Small intestine (tissue), 7 donors: Measurements from ENCODE around the gene SIN3A. TPM values are rescaled to one million over a fixed set of nuclear protein-coding genes. Genes with fewer than 3 reads are reported as not detected.
"Not testable (repeated sequence)": the region's sequence is repeated elsewhere in the genome, so short reads cannot be mapped to it uniquely, and the experiment has no call there.

Experiments used
- DNase-seq, 2 donors: peaks; one replicate each; pipeline versions ENCODE4 v3.0.0 to v3.0.0-alpha.2; 2013
- FAIRE-seq: peaks from 2 replicates; lab custom pipeline; 2012; peaks lifted over from hg19 to GRCh38; lab: Jason Lieb, UNC
- H3K27ac ChIP-seq, 3 donors: one replicate each; pipeline ENCODE4 v1.5.1; 2013; ENCODE audit warnings: low read length in 2 of 3, mild to moderate bottlenecking in 2 of 3, control low read depth in 1 of 3, inconsistent platforms in 1 of 3, low read depth in 1 of 3, moderate library complexity in 1 of 3
- H3K27me3 ChIP-seq, 3 donors: one replicate each; pipeline ENCODE4 v1.6.1; 2013; ENCODE audit warnings: low read length in 3 of 3, inconsistent platforms in 1 of 3; ENCODE audit not compliant: control insufficient read depth in 3 of 3, insufficient read depth in 3 of 3
- H3K36me3 ChIP-seq, 3 donors: one replicate each; pipeline ENCODE4 v1.6.1; 2013; ENCODE audit warnings: low read length in 3 of 3, inconsistent platforms in 1 of 3, low read depth in 1 of 3, mild to moderate bottlenecking in 1 of 3, moderate library complexity in 1 of 3; ENCODE audit not compliant: control insufficient read depth in 3 of 3, insufficient read depth in 2 of 3
- H3K4me1 ChIP-seq, 3 donors: one replicate each; pipeline ENCODE4 v1.6.1; 2013; ENCODE audit warnings: low read length in 2 of 3, inconsistent platforms in 1 of 3, low read depth in 1 of 3, mild to moderate bottlenecking in 1 of 3, moderate library complexity in 1 of 3; ENCODE audit not compliant: control insufficient read depth in 3 of 3, insufficient read depth in 2 of 3
- H3K4me3 ChIP-seq, 3 donors: one replicate each; pipeline ENCODE4 v1.5.1; 2013; ENCODE audit warnings: low read length in 3 of 3, control low read depth in 1 of 3, inconsistent platforms in 1 of 3, low read depth in 1 of 3, mild to moderate bottlenecking in 1 of 3, moderate library complexity in 1 of 3
- H3K9me3 ChIP-seq, 2 donors: one replicate each; pipeline ENCODE4 v1.6.1; 2013; ENCODE audit warnings: low read depth in 1 of 2, low read length in 1 of 2; ENCODE audit not compliant: control insufficient read depth in 2 of 2, insufficient read depth in 1 of 2
- WGBS, 3 donors: extraction: QIAGEN DNeasy Blood & Tissue Kit; methylation state at CpG; one replicate each; pipeline ENCODE4 v1.1.7; 2013; 5-methylcytosine and 5-hydroxymethylcytosine counted together
- polyA plus RNA-seq, 4 donors: library from polyadenylated mRNA; stranded (reverse) in 3 of 4; unstranded in 1 of 4; fragments of 200-250 nt in 3 of 4; fragments of 120-200 nt in 1 of 4; gene quantifications; one replicate each; pipeline versions ENCODE4 v1.2.1 to v1.2.3, GENCODE V29; 2013
- donor health status: healthy with polysubstance abuse.
- donor health status: control.
- donor health status: control.
- donor health status: Bipolar disorder and iron deficiency.
- donor health status: healthy.

SIN3A gene
- polyA plus RNA-seq, 4 donors: 7.6 to 36.0 (median 11.9) TPM

- 11 to 36% (median 34%) methylated on average over 45 to 46 of the region's 46 CpGs for WGBS, 3 donors
- Histone ChIP-seq H3K4me3 (peak overlapping the region; percentile 75 to 81 (median 80)), H3K9me3 (no peaks in the 10 kb centered on the region), H3K27ac (no peak overlapping the region), H3K36me3 (peaks cover 0 to 35% (median 0%) of the 10 kb centered on the region in 3 donors), H3K27me3 (peaks cover 0 to 2% (median 0%) of the 10 kb centered on the region in 3 donors), H3K4me1 (peaks cover 0 to 8% (median 5%) of the 10 kb centered on the region in 3 donors)
- DNase-seq: peak; percentile 37 to 55
- no peak for FAIRE-seq
Measured at GRCh38 chr15:75348562-75349350, 102.7 kb downstream of the SIN3A start.

GRCh38 chr15:75348034-75348561 lies 103.4 kb downstream of the SIN3A start:
- FAIRE-seq: no peak
- H3K27ac ChIP-seq: peak overlapping the region in 2 of 3 donors; percentile 17 to 18
- H3K36me3 ChIP-seq: peaks cover 0 to 29% (median 0%) of the 10 kb centered on the region in 3 donors
- H3K9me3 ChIP-seq: no peaks in the 10 kb centered on the region
- DNase-seq: peak in 1 of 2 donors; percentile 6
- peaks cover 0 to 2% (median 0%) of the 10 kb centered on the region in 3 donors for H3K27me3 ChIP-seq
- WGBS, 3 donors: 1 to 3% (median 1%) methylated on average over 33 to 45 of the region's 45 CpGs
- peaks cover 0 to 8% (median 5%) of the 10 kb centered on the region in 3 donors for H3K4me1 ChIP-seq
- peak overlapping the region; percentile 75 to 81 (median 80) for H3K4me3 ChIP-seq

- WGBS, 3 donors: 0 to 1% (median 1%) methylated on average over 63 to 65 of the region's 65 CpGs
Measured at GRCh38 chr15:75347222-75348033, 104.1 kb downstream of the SIN3A start.

GRCh38 chr15:75346796-75347221 lies 104.7 kb downstream of the SIN3A start, which contains the start of gene NEIL1:
TSS of gene NEIL1 (plus strand) at chr15:75347039. CDS start at chr15:75348906, 1,867 bp downstream.
- Histone ChIP-seq H3K4me1 (peaks cover 0 to 8% (median 5%) of the 10 kb centered on the region in 3 donors), H3K36me3 (peaks cover 0 to 19% (median 0%) of the 10 kb centered on the region in 3 donors), H3K4me3 (peak within 1 kb of the TSS; percentile 75 to 81 (median 80)), H3K27ac (peak within 1 kb of the TSS in 2 of 3 donors; percentile 18 to 70), H3K9me3 (no peaks in the 10 kb centered on the region), H3K27me3 (peaks cover 0 to 2% (median 0%) of the 10 kb centered on the region in 3 donors)
- DNase-seq: peak in 1 of 2 donors; percentile 67
- 12 to 21% (median 13%) methylated on average over 20 of the region's 20 CpGs for WGBS, 3 donors
- FAIRE-seq: no peak

More at GRCh38 chr15:75347222-75348033, 104.1 kb downstream of the SIN3A start:
- Histone ChIP-seq H3K36me3 (peaks cover 0 to 24% (median 0%) of the 10 kb centered on the region in 3 donors), H3K4me3 (peak overlapping the region; percentile 75 to 81 (median 80)), H3K4me1 (peaks cover 0 to 8% (median 5%) of the 10 kb centered on the region in 3 donors), H3K9me3 (no peaks in the 10 kb centered on the region), H3K27me3 (peaks cover 0 to 2% (median 0%) of the 10 kb centered on the region in 3 donors), H3K27ac (peak overlapping the region in 2 of 3 donors; percentile 18 to 70)
- FAIRE-seq (no peak), DNase-seq (peak; percentile 64 to 85)

DNA sequence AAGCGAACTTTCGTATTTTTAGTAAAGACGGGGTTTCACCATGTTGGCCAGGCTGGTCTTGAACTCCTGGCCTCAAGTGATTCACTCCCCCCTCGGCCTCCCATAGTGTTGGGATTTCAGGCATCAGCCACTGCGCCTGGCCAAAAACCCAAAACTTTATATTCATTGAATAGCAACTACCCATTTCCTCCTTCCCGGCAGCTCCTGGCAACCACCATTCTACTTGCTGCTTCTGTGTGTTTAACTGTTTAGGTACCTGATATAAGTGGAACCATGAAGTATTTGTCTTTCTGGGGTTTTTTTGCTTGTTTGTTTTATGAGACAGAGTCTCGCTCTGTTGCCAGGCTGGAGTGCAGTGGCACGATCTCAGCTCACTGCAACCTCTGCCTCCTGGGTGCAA lies 107.5 kb downstream of the SIN3A start:
- H3K27ac ChIP-seq, H3K4me1 ChIP-seq, H3K9me3 ChIP-seq, FAIRE-seq, DNase-seq, H3K27me3 ChIP-seq, H3K4me3 ChIP-seq: not testable (repeated sequence)
- WGBS, 3 donors: 57 to 63% (median 58%) methylated on average over 8 of the region's 8 CpGs
- peaks cover 0 to 24% (median 0%) of the 10 kb centered on the region in 3 donors for H3K36me3 ChIP-seq

GRCh38 chr15:75342221-75342620 lies 109.3 kb downstream of the SIN3A start:
- FAIRE-seq (no peak), DNase-seq (no peak)
- Histone ChIP-seq H3K4me3 (no peak overlapping the region), H3K9me3 (no peaks in the 10 kb centered on the region), H3K36me3 (peaks cover 0 to 31% (median 0%) of the 10 kb centered on the region in 3 donors), H3K27ac (no peak overlapping the region), H3K4me1 (no peaks in the 10 kb centered on the region), H3K27me3 (no peaks in the 10 kb centered on the region)
- WGBS, 3 donors: 83 to 88% (median 86%) methylated on average over 6 of the region's 6 CpGs

GRCh38 chr15:75339531-75340240 lies 111.8 kb downstream of the SIN3A start:
- DNase-seq: no peak
- Histone ChIP-seq H3K9me3 (no peaks in the 10 kb centered on the region), H3K36me3 (peaks cover 0 to 31% (median 0%) of the 10 kb centered on the region in 3 donors), H3K27me3 (no peaks in the 10 kb centered on the region), H3K27ac (no peak overlapping the region), H3K4me3 (no peak overlapping the region), H3K4me1 (no peaks in the 10 kb centered on the region)
- 75 to 85% (median 79%) methylated on average over 13 of the region's 13 CpGs for WGBS, 3 donors
- FAIRE-seq: no peak
